CD4-positive, alpha-beta memory T cell (primary cell): ENCODE results near the gene KLHL18. TPM values are rescaled to one million over a fixed set of nuclear protein-coding genes. Genes with fewer than 3 reads are reported as not detected.
"Not testable (repeated sequence)": the region's sequence is repeated elsewhere in the genome, so short reads cannot be mapped to it uniquely, and the experiment has no call there.

Source experiments
- CTCF ChIA-PET: fragments of 350-600 bp; sonication (Branson Sonifier 250); formaldehyde crosslinking; loops from one replicate; lab custom pipeline; 2021; ENCODE audit warnings: inconsistent platforms; ENCODE audit not compliant: partially characterized antibody; lab: Charles Lee
- POLR2A ChIA-PET: fragments of 350-600 bp; sonication (Branson Sonifier 250); formaldehyde crosslinking; loops from one replicate; lab custom pipeline; 2021; ENCODE audit not compliant: partially characterized antibody; lab: Charles Lee
- DNase-seq, 5 donors: peaks; one replicate each; pipeline versions ENCODE4 v3.0.0 to v3.0.0-alpha.2; 2020 to 2022; ENCODE audit warnings: mixed read lengths in 1 of 5
- H3K27ac ChIP-seq: one replicate; pipeline ENCODE4 v1.7.0; 2013; ENCODE audit warnings: low read depth, low read length
- H3K27me3 ChIP-seq: 2 replicates; pipeline ENCODE4 v1.7.0; 2013; ENCODE audit warnings: mild to moderate bottlenecking, low read length, moderate library complexity; ENCODE audit not compliant: insufficient read depth
- H3K36me3 ChIP-seq: 2 replicates; pipeline ENCODE4 v1.7.0; 2013; ENCODE audit warnings: mild to moderate bottlenecking, low read length, moderate library complexity; ENCODE audit not compliant: insufficient read depth
- H3K4me1 ChIP-seq: 2 replicates; pipeline ENCODE4 v1.7.0; 2013; ENCODE audit warnings: mild to moderate bottlenecking, low read length, moderate library complexity; ENCODE audit not compliant: insufficient read depth
- H3K4me3 ChIP-seq, 2 donors: one replicate each; pipeline ENCODE4 v1.7.0; 2013; ENCODE audit warnings: low read length in 2 of 2, mild to moderate bottlenecking in 1 of 2
- H3K9me3 ChIP-seq, 2 donors: one replicate each; pipeline ENCODE4 v1.7.0; 2013; ENCODE audit warnings: low read length in 2 of 2, control low read depth in 1 of 2; ENCODE audit not compliant: control insufficient read depth in 1 of 2
- H3K27ac Mint-ChIP-seq, 7 donors: one replicate each; pipeline ENCODE4 v1.8.0; 2020 to 2021; ENCODE audit warnings: mixed read lengths in 7 of 7, mild to moderate bottlenecking in 6 of 7, inconsistent platforms in 3 of 7, moderate library complexity in 3 of 7
- H3K27me3 Mint-ChIP-seq, 2 donors: one replicate each; pipeline ENCODE4 v1.8.0; 2020 to 2021; ENCODE audit warnings: mixed read lengths in 2 of 2
- H3K36me3 Mint-ChIP-seq, 2 donors: one replicate each; pipeline ENCODE4 v1.8.0; 2020 to 2021; ENCODE audit warnings: mixed read lengths in 2 of 2, inconsistent platforms in 1 of 2, mild to moderate bottlenecking in 1 of 2
- H3K4me1 Mint-ChIP-seq, 4 donors: one replicate each; pipeline ENCODE4 v1.8.0; 2020 to 2021; ENCODE audit warnings: mixed read lengths in 4 of 4, mild to moderate bottlenecking in 1 of 4
- H3K4me3 Mint-ChIP-seq, 8 donors: one replicate each; pipeline ENCODE4 v1.8.0; 2020 to 2021; ENCODE audit warnings: mixed read lengths in 8 of 8, mild to moderate bottlenecking in 7 of 8, moderate library complexity in 6 of 8, inconsistent platforms in 3 of 8
- H3K9me3 Mint-ChIP-seq, 8 donors: one replicate each; pipeline ENCODE4 v1.8.0; 2020 to 2021; ENCODE audit warnings: mixed read lengths in 8 of 8, mild to moderate bottlenecking in 5 of 8, inconsistent platforms in 3 of 8, moderate library complexity in 1 of 8
- intact Hi-C: fragments of 100-400 bp; cut with micrococcal nuclease; formaldehyde crosslinking; loops from one replicate; pipeline ENCODE4 v1.15.1; 2023
- polyA plus RNA-seq, 2 donors: library from polyadenylated mRNA; unstranded; fragments of 300-500 nt; fragmentation: Illumina TruSeq; gene quantifications; one replicate each; pipeline ENCODE4 v1.2.3, GENCODE V29; 2021
- total RNA-seq, 2 experiments: library from RNA; stranded (reverse); gene quantifications; one replicate each; pipeline ENCODE4 v1.2.3, GENCODE V29; 2021

The KLHL18 gene
- total and polyA plus RNA-seq, 4 experiments from 2014 or later, result 17.0 to 26.7 (median 20.8) TPM

GRCh38 chr3:47313341-47314055 lies 30.8 kb downstream of the KLHL18 start:
- Histone ChIP-seq H3K9me3 (no peaks in the 10 kb centered on the region), H3K4me1 (no peaks in the 10 kb centered on the region), H3K36me3 (no peaks in the 10 kb centered on the region), H3K4me3 (no peak overlapping the region), H3K27me3 (no peaks in the 10 kb centered on the region), H3K27ac (no peak overlapping the region)
- no peaks in the 10 kb centered on the region for H3K9me3 Mint-ChIP-seq
- H3K4me3 Mint-ChIP-seq, result no peak overlapping the region
- H3K4me1 Mint-ChIP-seq, result peaks cover 6 to 21% (median 13%) of the 10 kb centered on the region in 4 donors
- H3K27me3 Mint-ChIP-seq, result no peaks in the 10 kb centered on the region
- intact Hi-C loops, result no loop called here
- CTCF ChIA-PET, result interaction anchor here (1.8 to 4.2 kb wide), 3 partner anchors 10 to 20 kb away, joined by 5 to 23 read pairs (median 6); no protein-coding TSS in a partner anchor
- H3K27ac Mint-ChIP-seq, result peak overlapping the region in 1 of 7 donors; percentile 60
- no peak for DNase-seq
- POLR2A ChIA-PET, result no interaction called here
- H3K36me3 Mint-ChIP-seq, result peaks cover 8 to 22% of the 10 kb centered on the region in 2 donors

- no peak overlapping the region for H3K27ac ChIP-seq
- H3K36me3 ChIP-seq, result peaks cover 6% of the 10 kb centered on the region
- no peak for DNase-seq
- no peak overlapping the region for H3K4me3 Mint-ChIP-seq
- no peaks in the 10 kb centered on the region for H3K4me1 ChIP-seq
- peaks cover 8 to 23% of the 10 kb centered on the region in 2 donors for H3K36me3 Mint-ChIP-seq
- H3K9me3 Mint-ChIP-seq, result no peaks in the 10 kb centered on the region
- H3K27me3 ChIP-seq, result no peaks in the 10 kb centered on the region
- H3K9me3 ChIP-seq, result no peaks in the 10 kb centered on the region
- H3K4me1 Mint-ChIP-seq, result peaks cover 6 to 21% (median 13%) of the 10 kb centered on the region in 4 donors
- intact Hi-C loops, result no loop called here
- POLR2A ChIA-PET, result no interaction called here
- no peaks in the 10 kb centered on the region for H3K27me3 Mint-ChIP-seq
- CTCF ChIA-PET, result interaction anchor here (0.7 to 4.2 kb wide), 5 partner anchors 10 to 150 kb away, joined by 3 to 23 read pairs (median 6); partner anchors contain the start of gene SETD2
- H3K27ac Mint-ChIP-seq, result peak overlapping the region in 1 of 7 donors; percentile 40
- no peak overlapping the region for H3K4me3 ChIP-seq
These were observed 31.5 kb downstream of the KLHL18 start for GRCh38 chr3:47314056-47314764.

GRCh38 chr3:47315069-47315647 lies 32.4 kb downstream of the KLHL18 start:
- H3K4me1 ChIP-seq, result no peaks in the 10 kb centered on the region
- H3K4me3 ChIP-seq, result no peak overlapping the region
- no peak for DNase-seq
- intact Hi-C loops, result no loop called here
- ChIA-PET POLR2A (no interaction called here), CTCF (interaction anchor here (1.8 to 4.2 kb wide), 4 partner anchors 9 to 151 kb away, joined by 5 to 23 read pairs (median 6); partner anchors contain the start of gene SETD2)
- peaks cover 14% of the 10 kb centered on the region for H3K36me3 ChIP-seq
- Mint-ChIP-seq H3K36me3 (peaks cover 6 to 28% of the 10 kb centered on the region in 2 donors), H3K27ac (peak overlapping the region in 3 of 7 donors; percentile 4 to 22 (median 8)), H3K4me1 (peaks cover 5 to 19% (median 12%) of the 10 kb centered on the region in 4 donors), H3K4me3 (no peak overlapping the region), H3K9me3 (no peaks in the 10 kb centered on the region), H3K27me3 (no peaks in the 10 kb centered on the region)
- H3K9me3 ChIP-seq, result no peaks in the 10 kb centered on the region
- no peak overlapping the region for H3K27ac ChIP-seq
- no peaks in the 10 kb centered on the region for H3K27me3 ChIP-seq

DNA sequence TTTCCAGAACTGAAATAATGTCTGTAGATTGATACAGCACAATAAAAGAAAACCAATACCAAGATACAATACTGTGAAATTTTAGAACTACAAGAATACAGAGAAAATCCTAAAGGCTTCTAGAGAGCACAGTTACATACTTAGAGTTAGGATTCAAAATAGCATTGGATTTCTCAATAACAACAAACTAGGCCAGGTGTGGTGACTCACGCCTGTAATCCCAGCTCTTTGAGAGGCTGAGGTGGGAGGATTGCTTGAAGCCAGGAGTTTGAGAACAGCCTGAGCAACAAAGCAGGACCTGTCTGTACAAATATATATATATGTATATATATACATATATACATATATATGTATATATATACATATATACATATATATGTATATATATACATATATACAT lies 33.4 kb downstream of the KLHL18 start:
- peaks cover 14% of the 10 kb centered on the region for H3K36me3 ChIP-seq
- H3K4me1 Mint-ChIP-seq, result peaks cover 0 to 12% (median 6%) of the 10 kb centered on the region in 4 donors
- H3K27ac ChIP-seq, intact Hi-C loops, DNase-seq, H3K27me3 ChIP-seq, H3K9me3 Mint-ChIP-seq, H3K27me3 Mint-ChIP-seq, H3K9me3 ChIP-seq, H3K4me3 ChIP-seq, H3K4me1 ChIP-seq, H3K4me3 Mint-ChIP-seq, POLR2A ChIA-PET: not testable (repeated sequence)
- H3K27ac Mint-ChIP-seq, result peak overlapping the region in 1 of 7 donors; percentile 1
- H3K36me3 Mint-ChIP-seq, result peaks cover 6 to 29% of the 10 kb centered on the region in 2 donors
- CTCF ChIA-PET, result interaction anchor here (2.3 kb wide), 1 partner anchor 152 kb away, joined by 6 read pairs; the partner anchor contains the start of gene SETD2

GRCh38 chr3:47318916-47319315 lies 36.2 kb downstream of the KLHL18 start:
- intact Hi-C loops, result no loop called here
- H3K36me3 ChIP-seq, result peaks cover 27% of the 10 kb centered on the region
- H3K4me3 Mint-ChIP-seq, result no peak overlapping the region
- H3K9me3 ChIP-seq, result no peaks in the 10 kb centered on the region
- peaks cover 2 to 8% (median 5%) of the 10 kb centered on the region in 4 donors for H3K4me1 Mint-ChIP-seq
- no peak overlapping the region for H3K4me3 ChIP-seq
- no peak for DNase-seq
- H3K27me3 ChIP-seq, result no peaks in the 10 kb centered on the region
- H3K27ac Mint-ChIP-seq, result peak overlapping the region in 2 of 7 donors; percentile 14 to 52
- peaks cover 18 to 54% of the 10 kb centered on the region in 2 donors for H3K36me3 Mint-ChIP-seq
- H3K27ac ChIP-seq, result no peak overlapping the region
- no peaks in the 10 kb centered on the region for H3K27me3 Mint-ChIP-seq
- no peaks in the 10 kb centered on the region for H3K9me3 Mint-ChIP-seq
- CTCF ChIA-PET, result interaction anchor here (1.3 to 1.4 kb wide), 2 partner anchors 154 to 452 kb away, joined by 3 to 5 read pairs; no protein-coding TSS in a partner anchor
- H3K4me1 ChIP-seq, result no peaks in the 10 kb centered on the region
- POLR2A ChIA-PET, result no interaction called here

DNA sequence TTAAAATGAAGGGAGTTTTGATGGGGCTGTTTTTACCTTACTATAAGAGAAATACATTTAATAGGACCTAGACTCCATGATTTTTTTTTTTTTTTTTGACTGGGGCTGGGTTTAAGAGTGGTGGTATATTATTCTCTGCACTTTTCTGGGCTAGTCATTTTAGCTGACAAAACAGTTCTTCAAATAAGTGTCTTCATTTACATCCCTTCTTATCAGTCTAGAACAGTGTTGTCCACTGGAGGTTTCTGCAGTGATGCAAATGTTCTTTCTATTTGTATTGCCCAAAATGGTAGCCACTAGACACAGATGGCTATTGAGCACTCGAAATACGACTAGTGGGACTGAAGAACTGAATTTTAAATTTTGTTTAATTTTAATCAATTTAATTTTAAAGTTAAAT lies 37.2 kb downstream of the KLHL18 start:
- Histone ChIP-seq H3K27me3 (no peaks in the 10 kb centered on the region), H3K27ac (no peak overlapping the region), H3K4me1 (no peaks in the 10 kb centered on the region), H3K36me3 (peaks cover 29% of the 10 kb centered on the region), H3K9me3 (no peaks in the 10 kb centered on the region), H3K4me3 (no peak overlapping the region)
- peaks cover under 1 to 7% (median 3%) of the 10 kb centered on the region in 4 donors for H3K4me1 Mint-ChIP-seq
- no peaks in the 10 kb centered on the region for H3K9me3 Mint-ChIP-seq
- no peak for DNase-seq
- H3K36me3 Mint-ChIP-seq, result peaks cover 18 to 56% of the 10 kb centered on the region in 2 donors
- intact Hi-C loops, result loop anchor here (10.0 kb wide), 2 partner anchors 205 to 315 kb away; no protein-coding TSS in a partner anchor
- POLR2A ChIA-PET, result no interaction called here
- no peaks in the 10 kb centered on the region for H3K27me3 Mint-ChIP-seq
- H3K27ac Mint-ChIP-seq, result peak overlapping the region in 1 of 7 donors; percentile 34
- H3K4me3 Mint-ChIP-seq, result no peak overlapping the region
- CTCF ChIA-PET, result interaction anchor here (0.8 to 1.8 kb wide), 3 partner anchors 10 to 189 kb away, joined by 3 to 5 read pairs (median 3); no protein-coding TSS in a partner anchor
